Sigmoid colon (tissue), 7 donors: ENCODE measurements around the gene CEP128. TPM values are rescaled to one million over a fixed set of nuclear protein-coding genes. Genes with fewer than 3 reads are reported as not detected.

ENCODE experiments used
- DNase-seq: peaks from one replicate; pipeline ENCODE4 v3.0.0-alpha.2; 2019
- H3K27ac ChIP-seq, 4 donors: fragments of 200-600 bp; sonication (generic); one replicate each; pipeline ENCODE4 v1.5.1; 2016 to 2019; ENCODE audit warnings: mild to moderate bottlenecking in 1 of 4
- H3K27me3 ChIP-seq, 3 donors: fragments of 200-600 bp; sonication (generic); one replicate each; pipeline ENCODE4 v1.5.1; 2019; ENCODE audit warnings: mild to moderate bottlenecking in 1 of 3
- H3K36me3 ChIP-seq, 4 donors: fragments of 200-600 bp; sonication (generic); one replicate each; pipeline ENCODE4 v1.5.1; 2016 to 2019
- H3K4me1 ChIP-seq, 4 donors: fragments of 200-600 bp; sonication (generic); one replicate each; pipeline ENCODE4 v1.5.1; 2017 to 2019
- H3K4me3 ChIP-seq, 4 donors: fragments of 200-600 bp; sonication (generic); one replicate each; pipeline ENCODE4 v1.5.1; 2017 to 2019; ENCODE audit warnings: mild to moderate bottlenecking in 2 of 4, moderate library complexity in 1 of 4
- H3K9me3 ChIP-seq, 4 donors: fragments of 200-600 bp in 3 of 4; sonication (generic) in 3 of 4; one replicate each; pipeline versions ENCODE4 v1.5.1 to v1.6.1; 2013 to 2019
- CTCF ChIP-seq, 4 experiments: fragments of 450-650 bp in 3 of 4; fragments of 200-600 bp in 1 of 4; IDR thresholded peaks; one replicate each; pipeline ENCODE4 v1.5.1; 2016 to 2019; ENCODE audit warnings: antibody characterized with exemption in 4 of 4, mild to moderate bottlenecking in 3 of 4, moderate library complexity in 2 of 4
- EP300 ChIP-seq, 4 donors: sonication (generic); formaldehyde crosslinking; IDR thresholded peaks; one replicate each; pipeline ENCODE4 v1.6.1; 2017; ENCODE audit warnings: antibody characterized with exemption in 4 of 4
- POLR2A ChIP-seq, 2 donors: fragments of 450-650 bp; IDR thresholded peaks; one replicate each; pipeline ENCODE4 v1.6.1; 2016; ENCODE audit warnings: antibody characterized with exemption in 2 of 2, mild to moderate bottlenecking in 2 of 2, moderate library complexity in 2 of 2
- POLR2AphosphoS5 ChIP-seq, 4 donors: sonication (generic); formaldehyde crosslinking; IDR thresholded peaks; one replicate each; pipeline ENCODE4 v1.6.1; 2017; ENCODE audit warnings: antibody characterized with exemption in 4 of 4
- WGBS, 2 donors: extraction: QIAGEN DNeasy Blood & Tissue Kit; methylation state at CpG; one replicate each; pipeline ENCODE4 v1.1.7; 2013; 5-methylcytosine and 5-hydroxymethylcytosine counted together
- intact Hi-C: fragments of 100-400 bp; cut with DNase I; formaldehyde crosslinking; loops from one replicate; pipeline ENCODE4 v1.15.1; 2023
- polyA plus RNA-seq, 3 donors: library from polyadenylated mRNA; stranded (reverse); fragments of 200-250 nt; gene quantifications; one replicate each; pipeline ENCODE4 v1.2.3, GENCODE V29; 2013
- total RNA-seq, 4 donors: library from RNA; depleted of rRNA; stranded (reverse); fragments of >200 nt; gene quantifications; one replicate each; pipeline ENCODE4 v1.1.0, GENCODE V29; 2016
- donor health status: healthy with polysubstance abuse.
- donor health status: Bipolar disorder and iron deficiency.
- donor health status: healthy.

CEP128 gene
- total and polyA plus RNA-seq, 7 donors: 0.60 to 16.6 (median 8.3) TPM

- WGBS, 2 donors: 85 to 93% methylated on average over 2 of the region's 2 CpGs
- no peaks in the 10 kb centered on the region for H3K4me1 ChIP-seq
- no peak for DNase-seq
- no peaks in the 10 kb centered on the region for H3K27me3 ChIP-seq
- no peak overlapping the region for H3K27ac ChIP-seq
- H3K9me3 ChIP-seq: no peaks in the 10 kb centered on the region
- no peaks in the 10 kb centered on the region for H3K36me3 ChIP-seq
- no peak overlapping the region for H3K4me3 ChIP-seq
- intact Hi-C loops: no loop called here
- TF ChIP-seq CTCF (IDR thresholded peaks at IDR 0.05): no peak
- TF ChIP-seq POLR2A (IDR thresholded peaks at IDR 0.05): no peak
- no peak for TF ChIP-seq POLR2AphosphoS5 (IDR thresholded peaks at IDR 0.05)
- no peak for TF ChIP-seq EP300 (IDR thresholded peaks at IDR 0.05)
Observed at GRCh38 chr14:80627745-80628144, 313.8 kb downstream of the CEP128 start.

GRCh38 chr14:80624581-80624980 lies 317.0 kb downstream of the CEP128 start:
- intact Hi-C loops: no loop called here
- Histone ChIP-seq H3K4me1 (no peaks in the 10 kb centered on the region), H3K27ac (no peak overlapping the region), H3K4me3 (no peak overlapping the region), H3K36me3 (no peaks in the 10 kb centered on the region), H3K27me3 (no peaks in the 10 kb centered on the region), H3K9me3 (no peaks in the 10 kb centered on the region)
- DNase-seq: no peak
- WGBS, 2 donors: 92 to 94% methylated on average over 1 of the region's 1 CpG
- TF ChIP-seq POLR2A (IDR thresholded peaks at IDR 0.05): no peak
- TF ChIP-seq POLR2AphosphoS5 (IDR thresholded peaks at IDR 0.05): no peak
- no peak for TF ChIP-seq EP300 (IDR thresholded peaks at IDR 0.05)
- no peak for TF ChIP-seq CTCF (IDR thresholded peaks at IDR 0.05)

GRCh38 chr14:80621701-80622100 lies 319.8 kb downstream of the CEP128 start:
- TF ChIP-seq POLR2AphosphoS5 (IDR thresholded peaks at IDR 0.05) (no peak), POLR2A (IDR thresholded peaks at IDR 0.05) (no peak), CTCF (IDR thresholded peaks at IDR 0.05) (no peak), EP300 (IDR thresholded peaks at IDR 0.05) (no peak)
- Histone ChIP-seq H3K9me3 (no peaks in the 10 kb centered on the region), H3K27me3 (no peaks in the 10 kb centered on the region), H3K27ac (peak overlapping the region in 1 of 4 donors; percentile 50), H3K4me3 (no peak overlapping the region), H3K36me3 (no peaks in the 10 kb centered on the region), H3K4me1 (no peaks in the 10 kb centered on the region)
- no peak for DNase-seq
- intact Hi-C loops: no loop called here
- WGBS, 2 donors: 76 to 85% methylated on average over 3 of the region's 3 CpGs

- H3K27me3 ChIP-seq: no peaks in the 10 kb centered on the region
- H3K4me3 ChIP-seq: no peak overlapping the region
- no peak for DNase-seq
- intact Hi-C loops: no loop called here
- no peaks in the 10 kb centered on the region for H3K4me1 ChIP-seq
- WGBS, 2 donors: 86 to 96% methylated on average over 1 of the region's 1 CpG
- H3K9me3 ChIP-seq: no peaks in the 10 kb centered on the region
- H3K27ac ChIP-seq: no peak overlapping the region
- H3K36me3 ChIP-seq: no peaks in the 10 kb centered on the region
- no peak for TF ChIP-seq CTCF (IDR thresholded peaks at IDR 0.05)
- TF ChIP-seq EP300 (IDR thresholded peaks at IDR 0.05): no peak
- TF ChIP-seq POLR2A (IDR thresholded peaks at IDR 0.05): no peak
- no peak for TF ChIP-seq POLR2AphosphoS5 (IDR thresholded peaks at IDR 0.05)
Observed at GRCh38 chr14:80620434-80620833, 321.1 kb downstream of the CEP128 start.

- WGBS, 2 donors: 94 to 97% methylated on average over 4 of the region's 4 CpGs
- DNase-seq: no peak
- no peaks in the 10 kb centered on the region for H3K4me1 ChIP-seq
- no peaks in the 10 kb centered on the region for H3K9me3 ChIP-seq
- no peaks in the 10 kb centered on the region for H3K27me3 ChIP-seq
- H3K36me3 ChIP-seq: no peaks in the 10 kb centered on the region
- no peak overlapping the region for H3K27ac ChIP-seq
- TF ChIP-seq EP300 (IDR thresholded peaks at IDR 0.05) (no peak), POLR2A (IDR thresholded peaks at IDR 0.05) (no peak), CTCF (IDR thresholded peaks at IDR 0.05) (no peak), POLR2AphosphoS5 (IDR thresholded peaks at IDR 0.05) (no peak)
- intact Hi-C loops: no loop called here
- no peak overlapping the region for H3K4me3 ChIP-seq
Observed at GRCh38 chr14:80618751-80619329, 322.7 kb downstream of the CEP128 start.
